HepG2 (cell line): Measurements from ENCODE around the gene PPM1G. TPM values are rescaled to one million over a fixed set of nuclear protein-coding genes. Genes with fewer than 3 reads are reported as not detected.

Experiments
- CENPT ChIP-seq: sonication (generic); formaldehyde crosslinking; IDR thresholded peaks from 2 replicates; pipeline ENCODE4 v1.8.0; 2022; ENCODE audit warnings: low read depth, mild to moderate bottlenecking, moderate library complexity, missing genetic modification reagents
- HOXA9 ChIP-seq: sonication (generic); formaldehyde crosslinking; IDR thresholded peaks from 2 replicates; pipeline ENCODE4 v1.8.1; 2022; ENCODE audit warnings: missing genetic modification reagents, mild to moderate bottlenecking, moderate library complexity, borderline replicate concordance
- MIER2 ChIP-seq: IDR thresholded peaks from 2 replicates; pipeline ENCODE4 v1.6.1; 2016; ENCODE audit warnings: missing biosample characterization, missing genetic modification reagents
- MIER3 ChIP-seq: IDR thresholded peaks from 2 replicates; pipeline ENCODE4 v1.6.1; 2016; ENCODE audit warnings: missing compliant biosample characterization, borderline replicate concordance
- PAF1 ChIP-seq: IDR thresholded peaks from 2 replicates; pipeline ENCODE4 v1.6.1; 2016; ENCODE audit warnings: missing genetic modification reagents, missing compliant biosample characterization
- PRMT3 ChIP-seq: sonication (generic); formaldehyde crosslinking; IDR thresholded peaks from 2 replicates; pipeline ENCODE4 v1.8.1; 2022; ENCODE audit warnings: low read depth, mild to moderate bottlenecking, moderate library complexity, missing genetic modification reagents, borderline replicate concordance
- RFX3 ChIP-seq: IDR thresholded peaks from 2 replicates; pipeline ENCODE4 v1.6.1; 2016; ENCODE audit warnings: missing biosample characterization, missing genetic modification reagents
- RXRB ChIP-seq: IDR thresholded peaks from 2 replicates; pipeline ENCODE4 v1.6.1; 2016; ENCODE audit warnings: borderline replicate concordance, missing genetic modification reagents, missing compliant biosample characterization
- ZNF264 ChIP-seq: sonication (generic); formaldehyde crosslinking; IDR thresholded peaks from 2 replicates; pipeline ENCODE4 v1.4.0; 2020; ENCODE audit warnings: missing genetic modification reagents
- ZNF670 ChIP-seq: sonication (generic); formaldehyde crosslinking; IDR thresholded peaks from 2 replicates; pipeline ENCODE4 v1.8.0; 2022; ENCODE audit warnings: mild to moderate bottlenecking, missing genetic modification reagents, borderline replicate concordance
- polyA plus RNA-seq, 8 experiments: library from polyadenylated mRNA; depleted of rRNA in 3 of 8; stranded (reverse) in 7 of 8; unstranded in 1 of 8; fragments of >200 nt; fragmentation: Illumina TruSeq in 4 of 8; extraction: Trizol in 4 of 8; gene quantifications; 2 replicates each; pipeline versions ENCODE4 v1.2.1 to v1.2.3, GENCODE V29; 2011 to 2016; ENCODE audit warnings: low read depth in 4 of 8, missing spikeins in 1 of 8, mixed read lengths in 1 of 8; ENCODE audit not compliant: insufficient read depth in 1 of 8
- total RNA-seq, 5 experiments: library from RNA; depleted of rRNA; stranded (reverse); fragments of >200 nt; fragmentation: Illumina TruSeq; extraction: Trizol; gene quantifications; 2 replicates each; pipeline ENCODE4 v1.2.3, GENCODE V29; 2016; ENCODE audit warnings: low read depth in 1 of 5
- TF ChIP-seq, protein P1 (sequence below): sonication (generic); formaldehyde crosslinking; conservative IDR thresholded peaks from 2 replicates; pipeline ENCODE4 v1.4.0; 2020; ENCODE audit warnings: missing genetic modification reagents
- TF ChIP-seq, protein P2 (sequence below): fragments of 450-650 bp; IDR thresholded peaks from 2 replicates; pipeline ENCODE4 v1.6.1; 2016
- TF ChIP-seq, protein P3 (sequence below): IDR thresholded peaks from 2 replicates; pipeline ENCODE4 v1.6.1; 2016; ENCODE audit warnings: low read depth
- TF ChIP-seq, protein P4 (sequence below): IDR thresholded peaks from 2 replicates; pipeline ENCODE4 v1.6.1; 2018; ENCODE audit warnings: missing genetic modification reagents, mild to moderate bottlenecking, missing compliant biosample characterization
- TF ChIP-seq, protein P5 (sequence below): sonication (generic); formaldehyde crosslinking; IDR thresholded peaks from 2 replicates; pipeline ENCODE4 v1.4.0; 2020; ENCODE audit warnings: missing genetic modification reagents

Gene PPM1G
- total and polyA plus RNA-seq, 2 of the 13 experiments (the other 11 are each of a cell fraction or from before 2014, with no cell fraction given): 58.2 to 213 TPM

DNA sequence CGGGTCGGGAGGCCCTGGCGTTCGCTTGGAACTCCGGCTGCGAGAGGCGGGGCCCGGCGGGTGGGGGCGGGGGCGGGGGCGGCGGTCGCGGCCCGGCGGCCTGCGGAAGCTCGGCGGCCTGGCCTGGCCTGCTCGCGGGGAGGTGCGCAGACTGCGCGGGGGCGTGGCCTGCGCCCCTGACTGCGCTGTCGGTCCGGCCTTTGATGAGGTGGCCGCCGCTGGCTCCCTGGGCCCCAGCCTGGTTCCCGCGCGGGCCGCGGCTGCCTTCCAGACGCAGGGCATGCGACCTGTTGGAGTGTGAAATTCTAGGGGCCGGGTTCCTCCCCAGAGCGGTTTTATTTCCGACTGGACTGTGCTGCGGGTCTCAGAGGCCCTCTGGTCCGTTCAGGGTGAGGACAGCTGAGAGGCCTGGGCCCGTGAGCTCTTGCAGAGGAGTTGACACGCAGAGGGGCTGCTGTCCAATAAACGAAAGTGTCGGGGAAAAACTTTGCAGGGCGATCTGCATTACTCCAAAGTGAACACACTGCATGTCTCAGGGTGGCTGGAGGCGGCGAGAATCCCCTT, 19.7 kb upstream of the PPM1G start (continued):
- TF ChIP-seq, protein P1, sequence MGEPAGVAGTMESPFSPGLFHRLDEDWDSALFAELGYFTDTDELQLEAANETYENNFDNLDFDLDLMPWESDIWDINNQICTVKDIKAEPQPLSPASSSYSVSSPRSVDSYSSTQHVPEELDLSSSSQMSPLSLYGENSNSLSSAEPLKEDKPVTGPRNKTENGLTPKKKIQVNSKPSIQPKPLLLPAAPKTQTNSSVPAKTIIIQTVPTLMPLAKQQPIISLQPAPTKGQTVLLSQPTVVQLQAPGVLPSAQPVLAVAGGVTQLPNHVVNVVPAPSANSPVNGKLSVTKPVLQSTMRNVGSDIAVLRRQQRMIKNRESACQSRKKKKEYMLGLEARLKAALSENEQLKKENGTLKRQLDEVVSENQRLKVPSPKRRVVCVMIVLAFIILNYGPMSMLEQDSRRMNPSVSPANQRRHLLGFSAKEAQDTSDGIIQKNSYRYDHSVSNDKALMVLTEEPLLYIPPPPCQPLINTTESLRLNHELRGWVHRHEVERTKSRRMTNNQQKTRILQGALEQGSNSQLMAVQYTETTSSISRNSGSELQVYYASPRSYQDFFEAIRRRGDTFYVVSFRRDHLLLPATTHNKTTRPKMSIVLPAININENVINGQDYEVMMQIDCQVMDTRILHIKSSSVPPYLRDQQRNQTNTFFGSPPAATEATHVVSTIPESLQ (CRISPR knock-in tag): no peak
- no peak for TF ChIP-seq MIER3 (CRISPR knock-in tag)
- TF ChIP-seq ZNF264 (CRISPR knock-in tag): peak; percentile 54; the same call in 1 of the 2 replicates
- TF ChIP-seq CENPT (CRISPR knock-in tag): no peak; the same call in 1 of the 2 replicates
- no peak; the same call in 1 of the 2 replicates for TF ChIP-seq ZNF670 (CRISPR knock-in tag)
- no peak for TF ChIP-seq RFX3 (CRISPR knock-in tag)
- TF ChIP-seq, protein P2, sequence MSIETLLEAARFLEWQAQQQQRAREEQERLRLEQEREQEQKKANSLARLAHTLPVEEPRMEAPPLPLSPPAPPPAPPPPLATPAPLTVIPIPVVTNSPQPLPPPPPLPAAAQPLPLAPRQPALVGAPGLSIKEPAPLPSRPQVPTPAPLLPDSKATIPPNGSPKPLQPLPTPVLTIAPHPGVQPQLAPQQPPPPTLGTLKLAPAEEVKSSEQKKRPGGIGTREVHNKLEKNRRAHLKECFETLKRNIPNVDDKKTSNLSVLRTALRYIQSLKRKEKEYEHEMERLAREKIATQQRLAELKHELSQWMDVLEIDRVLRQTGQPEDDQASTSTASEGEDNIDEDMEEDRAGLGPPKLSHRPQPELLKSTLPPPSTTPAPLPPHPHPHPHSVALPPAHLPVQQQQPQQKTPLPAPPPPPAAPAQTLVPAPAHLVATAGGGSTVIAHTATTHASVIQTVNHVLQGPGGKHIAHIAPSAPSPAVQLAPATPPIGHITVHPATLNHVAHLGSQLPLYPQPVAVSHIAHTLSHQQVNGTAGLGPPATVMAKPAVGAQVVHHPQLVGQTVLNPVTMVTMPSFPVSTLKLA: no peak
- TF ChIP-seq MIER2 (CRISPR knock-in tag): peak; percentile 42; the same call in 1 of the 2 replicates
- TF ChIP-seq, protein P3, sequence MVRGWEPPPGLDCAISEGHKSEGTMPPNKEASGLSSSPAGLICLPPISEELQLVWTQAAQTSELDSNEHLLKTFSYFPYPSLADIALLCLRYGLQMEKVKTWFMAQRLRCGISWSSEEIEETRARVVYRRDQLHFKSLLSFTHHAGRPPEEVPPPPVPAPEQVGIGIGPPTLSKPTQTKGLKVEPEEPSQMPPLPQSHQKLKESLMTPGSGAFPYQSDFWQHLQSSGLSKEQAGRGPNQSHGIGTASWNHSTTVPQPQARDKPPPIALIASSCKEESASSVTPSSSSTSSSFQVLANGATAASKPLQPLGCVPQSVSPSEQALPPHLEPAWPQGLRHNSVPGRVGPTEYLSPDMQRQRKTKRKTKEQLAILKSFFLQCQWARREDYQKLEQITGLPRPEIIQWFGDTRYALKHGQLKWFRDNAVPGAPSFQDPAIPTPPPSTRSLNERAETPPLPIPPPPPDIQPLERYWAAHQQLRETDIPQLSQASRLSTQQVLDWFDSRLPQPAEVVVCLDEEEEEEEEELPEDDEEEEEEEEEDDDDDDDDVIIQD (CRISPR knock-in tag): no peak
- TF ChIP-seq RXRB (CRISPR knock-in tag): peak; percentile 18; the same call in 1 of the 2 replicates
- TF ChIP-seq, protein P4, sequence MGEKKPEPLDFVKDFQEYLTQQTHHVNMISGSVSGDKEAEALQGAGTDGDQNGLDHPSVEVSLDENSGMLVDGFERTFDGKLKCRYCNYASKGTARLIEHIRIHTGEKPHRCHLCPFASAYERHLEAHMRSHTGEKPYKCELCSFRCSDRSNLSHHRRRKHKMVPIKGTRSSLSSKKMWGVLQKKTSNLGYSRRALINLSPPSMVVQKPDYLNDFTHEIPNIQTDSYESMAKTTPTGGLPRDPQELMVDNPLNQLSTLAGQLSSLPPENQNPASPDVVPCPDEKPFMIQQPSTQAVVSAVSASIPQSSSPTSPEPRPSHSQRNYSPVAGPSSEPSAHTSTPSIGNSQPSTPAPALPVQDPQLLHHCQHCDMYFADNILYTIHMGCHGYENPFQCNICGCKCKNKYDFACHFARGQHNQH: no peak
- TF ChIP-seq PRMT3 (CRISPR knock-in tag): peak; percentile 83
- no peak for TF ChIP-seq HOXA9 (CRISPR knock-in tag)
- TF ChIP-seq, protein P5, sequence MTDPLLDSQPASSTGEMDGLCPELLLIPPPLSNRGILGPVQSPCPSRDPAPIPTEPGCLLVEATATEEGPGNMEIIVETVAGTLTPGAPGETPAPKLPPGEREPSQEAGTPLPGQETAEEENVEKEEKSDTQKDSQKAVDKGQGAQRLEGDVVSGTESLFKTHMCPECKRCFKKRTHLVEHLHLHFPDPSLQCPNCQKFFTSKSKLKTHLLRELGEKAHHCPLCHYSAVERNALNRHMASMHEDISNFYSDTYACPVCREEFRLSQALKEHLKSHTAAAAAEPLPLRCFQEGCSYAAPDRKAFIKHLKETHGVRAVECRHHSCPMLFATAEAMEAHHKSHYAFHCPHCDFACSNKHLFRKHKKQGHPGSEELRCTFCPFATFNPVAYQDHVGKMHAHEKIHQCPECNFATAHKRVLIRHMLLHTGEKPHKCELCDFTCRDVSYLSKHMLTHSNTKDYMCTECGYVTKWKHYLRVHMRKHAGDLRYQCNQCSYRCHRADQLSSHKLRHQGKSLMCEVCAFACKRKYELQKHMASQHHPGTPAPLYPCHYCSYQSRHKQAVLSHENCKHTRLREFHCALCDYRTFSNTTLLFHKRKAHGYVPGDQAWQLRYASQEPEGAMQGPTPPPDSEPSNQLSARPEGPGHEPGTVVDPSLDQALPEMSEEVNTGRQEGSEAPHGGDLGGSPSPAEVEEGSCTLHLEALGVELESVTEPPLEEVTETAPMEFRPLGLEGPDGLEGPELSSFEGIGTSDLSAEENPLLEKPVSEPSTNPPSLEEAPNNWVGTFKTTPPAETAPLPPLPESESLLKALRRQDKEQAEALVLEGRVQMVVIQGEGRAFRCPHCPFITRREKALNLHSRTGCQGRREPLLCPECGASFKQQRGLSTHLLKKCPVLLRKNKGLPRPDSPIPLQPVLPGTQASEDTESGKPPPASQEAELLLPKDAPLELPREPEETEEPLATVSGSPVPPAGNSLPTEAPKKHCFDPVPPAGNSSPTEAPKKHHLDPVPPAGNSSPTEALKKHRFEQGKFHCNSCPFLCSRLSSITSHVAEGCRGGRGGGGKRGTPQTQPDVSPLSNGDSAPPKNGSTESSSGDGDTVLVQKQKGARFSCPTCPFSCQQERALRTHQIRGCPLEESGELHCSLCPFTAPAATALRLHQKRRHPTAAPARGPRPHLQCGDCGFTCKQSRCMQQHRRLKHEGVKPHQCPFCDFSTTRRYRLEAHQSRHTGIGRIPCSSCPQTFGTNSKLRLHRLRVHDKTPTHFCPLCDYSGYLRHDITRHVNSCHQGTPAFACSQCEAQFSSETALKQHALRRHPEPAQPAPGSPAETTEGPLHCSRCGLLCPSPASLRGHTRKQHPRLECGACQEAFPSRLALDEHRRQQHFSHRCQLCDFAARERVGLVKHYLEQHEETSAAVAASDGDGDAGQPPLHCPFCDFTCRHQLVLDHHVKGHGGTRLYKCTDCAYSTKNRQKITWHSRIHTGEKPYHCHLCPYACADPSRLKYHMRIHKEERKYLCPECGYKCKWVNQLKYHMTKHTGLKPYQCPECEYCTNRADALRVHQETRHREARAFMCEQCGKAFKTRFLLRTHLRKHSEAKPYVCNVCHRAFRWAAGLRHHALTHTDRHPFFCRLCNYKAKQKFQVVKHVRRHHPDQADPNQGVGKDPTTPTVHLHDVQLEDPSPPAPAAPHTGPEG (CRISPR knock-in tag): no peak; the same call in 1 of the 2 replicates
- TF ChIP-seq PAF1: no peak
- TF ChIP-seq, all 625 proteins: peak for 209
